Measurements from ENCODE around the gene RFC2.

Gene RFC2

DNA sequence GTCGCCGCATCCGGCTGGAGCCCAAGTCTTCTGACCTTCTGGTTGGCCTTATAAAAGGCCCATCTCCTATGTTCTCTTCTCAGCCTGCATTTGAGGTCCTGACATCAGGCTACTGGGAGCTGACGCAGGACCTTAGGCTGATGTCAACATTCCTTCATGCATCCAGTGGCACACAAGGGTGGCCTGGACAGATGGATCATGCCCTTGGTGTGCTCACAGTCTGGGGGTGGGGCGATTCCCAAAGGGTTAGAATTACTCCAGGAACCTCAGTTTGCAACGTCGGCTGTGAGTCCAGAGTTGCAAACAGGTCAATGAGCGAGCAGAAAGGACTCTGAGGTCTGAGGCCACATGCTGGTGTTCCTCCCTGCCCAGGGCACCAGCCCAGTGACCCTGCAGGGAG is 26.8 kb upstream of the RFC2 start:
- H3K4me3 ChIP-seq (ENCODE audit: extremely low read depth, insufficient read depth, low read length, poor library complexity, severe bottlenecking) = no peak overlapping the region
- H3K4me1 ChIP-seq (ENCODE audit: control insufficient read depth, insufficient read depth, low read length, poor library complexity, severe bottlenecking) = peaks cover 30% of the 10 kb centered on the region
- H3K27ac ChIP-seq (ENCODE audit: low read depth, low read length, severe bottlenecking) = peak overlapping the region; percentile 98
- no peaks in the 10 kb centered on the region for H3K9me3 ChIP-seq (ENCODE audit: control insufficient read depth, low read length)
- 93 to 96% methylated on average over 8 of the region's 8 CpGs for WGBS, 2 experiments (ENCODE audit: insufficient coverage in 2 of 2)
- no peaks in the 10 kb centered on the region for H3K36me3 ChIP-seq (ENCODE audit: control insufficient read depth, insufficient read depth, low read length)

DNA sequence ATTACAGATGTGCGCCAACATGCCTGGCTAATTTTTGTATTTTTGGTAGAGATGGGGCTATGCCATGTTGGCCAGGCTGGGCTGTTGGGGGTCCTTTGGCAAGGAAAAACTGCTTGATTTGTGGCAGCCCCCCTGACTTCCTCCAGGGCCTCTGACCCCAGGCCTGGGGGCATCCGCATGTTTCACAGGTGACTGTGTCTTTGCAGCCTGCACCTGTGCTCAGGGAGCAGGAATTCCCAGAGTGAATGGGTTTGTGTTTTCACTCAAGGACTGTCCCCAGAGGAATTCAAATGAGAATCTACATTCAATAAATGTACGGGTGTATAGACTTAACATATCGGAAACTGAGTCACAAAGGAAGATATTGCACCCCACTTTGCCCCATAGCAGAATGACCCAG is 23.4 kb upstream of the RFC2 start:
- H3K36me3 ChIP-seq (ENCODE audit: control insufficient read depth, insufficient read depth, low read length) = no peaks in the 10 kb centered on the region
- peaks cover 35% of the 10 kb centered on the region for H3K4me1 ChIP-seq (ENCODE audit: control insufficient read depth, insufficient read depth, low read length, poor library complexity, severe bottlenecking)
- no peak overlapping the region for H3K27ac ChIP-seq (ENCODE audit: low read depth, low read length, severe bottlenecking)
- H3K9me3 ChIP-seq (ENCODE audit: control insufficient read depth, low read length) = no peaks in the 10 kb centered on the region
- WGBS, 2 experiments (ENCODE audit: insufficient coverage in 2 of 2) = 100% methylated on average over 3 to 4 of the region's 4 CpGs
- no peak overlapping the region for H3K4me3 ChIP-seq (ENCODE audit: extremely low read depth, insufficient read depth, low read length, poor library complexity, severe bottlenecking)

DNA sequence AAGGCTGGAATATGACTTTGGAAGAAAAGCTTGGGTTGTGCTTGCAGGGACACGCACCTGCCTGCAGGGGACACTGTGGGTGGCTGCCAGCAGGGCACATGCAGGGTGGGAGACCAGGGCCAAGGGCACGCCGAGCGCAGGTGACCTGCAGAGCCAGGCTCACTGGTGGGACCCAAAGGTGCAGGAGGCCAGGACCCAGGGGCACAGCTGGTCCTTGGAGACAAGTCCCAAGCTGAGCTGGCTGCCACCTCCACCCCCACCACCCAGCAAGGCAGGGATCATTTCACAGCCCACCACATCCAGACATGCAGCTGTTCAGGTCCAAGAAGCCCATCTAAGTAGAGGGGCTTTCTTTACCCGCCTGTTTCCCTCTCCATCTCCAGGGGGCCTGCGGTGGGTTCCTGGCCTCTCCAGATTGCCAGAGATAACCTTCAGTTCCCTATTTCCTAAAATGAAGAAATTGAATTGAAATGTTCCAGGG is 21.2 kb upstream of the RFC2 start:
- Histone ChIP-seq H3K27ac (ENCODE audit: low read depth, low read length, severe bottlenecking) (no peak overlapping the region), H3K4me3 (ENCODE audit: extremely low read depth, insufficient read depth, low read length, poor library complexity, severe bottlenecking) (no peak overlapping the region), H3K9me3 (ENCODE audit: control insufficient read depth, low read length) (no peaks in the 10 kb centered on the region), H3K4me1 (ENCODE audit: control insufficient read depth, insufficient read depth, low read length, poor library complexity, severe bottlenecking) (peaks cover 40% of the 10 kb centered on the region), H3K36me3 (ENCODE audit: control insufficient read depth, insufficient read depth, low read length) (no peaks in the 10 kb centered on the region)
- WGBS, 2 experiments (ENCODE audit: insufficient coverage in 2 of 2) = 46 to 59% methylated on average over 4 of the region's 6 CpGs

DNA sequence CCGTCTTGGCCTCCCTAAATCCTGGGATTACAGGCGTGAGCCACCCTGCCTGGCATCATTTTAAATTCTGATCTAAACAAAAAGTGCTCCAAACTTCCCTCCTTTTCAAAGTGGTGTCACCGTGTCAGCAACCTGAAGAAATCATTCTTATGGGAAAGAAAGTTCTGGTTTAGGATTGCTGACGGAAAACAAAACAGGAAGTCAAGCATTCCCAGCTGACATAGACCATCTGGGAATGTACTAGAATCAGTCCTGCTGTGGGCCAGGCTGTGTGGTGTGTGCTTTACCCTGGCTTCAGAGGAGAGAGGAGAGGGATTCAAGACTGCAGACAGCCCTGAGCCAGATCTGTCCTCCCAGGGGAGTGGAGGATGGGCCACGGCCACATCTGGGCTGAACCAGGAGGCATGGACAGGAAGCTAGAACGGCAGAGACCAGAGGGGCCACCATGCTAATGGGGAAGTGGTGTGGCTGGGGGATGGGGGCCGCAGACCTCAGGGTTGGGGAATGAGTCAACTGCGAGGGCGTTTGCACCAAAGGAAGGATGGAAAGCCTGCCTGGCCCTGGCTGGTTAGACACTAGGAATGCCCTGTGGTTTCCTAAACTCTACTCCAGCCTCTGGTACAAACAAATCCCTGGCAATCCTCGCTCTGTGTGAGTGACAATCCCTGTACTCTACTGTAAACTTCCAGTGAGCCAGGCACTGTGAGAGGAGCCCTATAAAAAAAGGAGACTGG is 18.3 kb upstream of the RFC2 start:
- no peaks in the 10 kb centered on the region for H3K9me3 ChIP-seq (ENCODE audit: control insufficient read depth, low read length)
- H3K27ac ChIP-seq (ENCODE audit: low read depth, low read length, severe bottlenecking) = peak overlapping the region; percentile 98
- H3K4me1 ChIP-seq (ENCODE audit: control insufficient read depth, insufficient read depth, low read length, poor library complexity, severe bottlenecking) = peaks cover 39% of the 10 kb centered on the region
- H3K36me3 ChIP-seq (ENCODE audit: control insufficient read depth, insufficient read depth, low read length) = no peaks in the 10 kb centered on the region
- 27 to 32% methylated on average over 8 of the region's 10 CpGs for WGBS, 2 experiments (ENCODE audit: insufficient coverage in 2 of 2)
- no peak overlapping the region for H3K4me3 ChIP-seq (ENCODE audit: extremely low read depth, insufficient read depth, low read length, poor library complexity, severe bottlenecking)

DNA sequence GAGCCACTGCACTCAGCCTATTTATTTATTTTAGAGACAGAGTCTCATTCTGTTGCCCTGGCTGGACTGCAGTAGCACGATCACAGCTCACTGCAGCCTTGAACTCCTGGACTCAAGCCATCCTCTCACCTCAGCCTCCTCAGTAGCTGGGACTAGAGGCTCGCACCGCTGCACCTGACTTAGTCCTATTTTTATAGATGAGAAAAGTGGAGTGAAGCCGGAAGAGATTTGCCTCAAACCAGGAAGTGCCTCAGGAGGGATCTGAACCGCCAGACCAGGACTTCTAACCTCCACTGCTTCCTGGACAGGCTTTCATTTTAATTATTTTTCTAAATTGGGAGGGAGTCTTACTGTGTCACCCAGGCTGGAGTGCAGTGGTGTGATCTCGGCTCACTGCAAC is 17.5 kb upstream of the RFC2 start:
- Histone ChIP-seq H3K4me1 (ENCODE audit: control insufficient read depth, insufficient read depth, low read length, poor library complexity, severe bottlenecking) (peaks cover 39% of the 10 kb centered on the region), H3K4me3 (ENCODE audit: extremely low read depth, insufficient read depth, low read length, poor library complexity, severe bottlenecking) (no peak overlapping the region), H3K9me3 (ENCODE audit: control insufficient read depth, low read length) (no peaks in the 10 kb centered on the region), H3K27ac (ENCODE audit: low read depth, low read length, severe bottlenecking) (peak overlapping the region; percentile 98), H3K36me3 (ENCODE audit: control insufficient read depth, insufficient read depth, low read length) (no peaks in the 10 kb centered on the region)
- WGBS, 2 experiments (ENCODE audit: insufficient coverage in 2 of 2) = 93 to 100% methylated on average over 2 to 5 of the region's 6 CpGs

DNA sequence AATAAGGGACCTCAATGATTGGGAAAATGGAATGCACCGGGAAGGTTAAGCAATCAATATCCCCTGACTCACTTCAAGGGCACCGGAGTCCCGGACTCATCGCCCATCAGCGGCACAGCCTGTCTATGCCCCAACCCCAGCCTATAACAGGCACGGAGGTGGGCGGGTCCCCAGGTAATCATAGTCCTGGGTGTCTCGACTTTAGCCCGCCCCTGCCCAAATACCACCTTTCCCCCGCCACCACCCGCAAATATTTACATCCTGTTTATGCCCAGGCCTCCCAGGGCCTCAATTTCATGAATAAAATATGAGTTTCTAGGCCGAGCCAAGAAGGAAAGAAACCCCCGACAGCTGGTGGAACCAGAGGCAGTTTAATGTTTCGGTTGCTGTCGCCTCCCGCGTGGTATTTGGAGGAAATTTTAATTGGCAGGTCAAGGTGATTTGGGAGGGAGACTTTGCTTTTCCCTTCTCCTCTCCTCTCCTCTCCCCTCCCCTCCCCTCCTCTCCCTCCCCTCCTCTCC is 15.6 kb upstream of the RFC2 start:
- WGBS, 2 experiments (ENCODE audit: insufficient coverage in 2 of 2) = 8 to 13% methylated on average over 7 to 11 of the region's 17 CpGs
- peak overlapping the region; percentile 31 for H3K4me3 ChIP-seq (ENCODE audit: extremely low read depth, insufficient read depth, low read length, poor library complexity, severe bottlenecking)
- no peak overlapping the region for H3K27ac ChIP-seq (ENCODE audit: low read depth, low read length, severe bottlenecking)
- H3K4me1 ChIP-seq (ENCODE audit: control insufficient read depth, insufficient read depth, low read length, poor library complexity, severe bottlenecking) = peaks cover 36% of the 10 kb centered on the region
- no peaks in the 10 kb centered on the region for H3K9me3 ChIP-seq (ENCODE audit: control insufficient read depth, low read length)
- H3K36me3 ChIP-seq (ENCODE audit: control insufficient read depth, insufficient read depth, low read length) = no peaks in the 10 kb centered on the region

DNA sequence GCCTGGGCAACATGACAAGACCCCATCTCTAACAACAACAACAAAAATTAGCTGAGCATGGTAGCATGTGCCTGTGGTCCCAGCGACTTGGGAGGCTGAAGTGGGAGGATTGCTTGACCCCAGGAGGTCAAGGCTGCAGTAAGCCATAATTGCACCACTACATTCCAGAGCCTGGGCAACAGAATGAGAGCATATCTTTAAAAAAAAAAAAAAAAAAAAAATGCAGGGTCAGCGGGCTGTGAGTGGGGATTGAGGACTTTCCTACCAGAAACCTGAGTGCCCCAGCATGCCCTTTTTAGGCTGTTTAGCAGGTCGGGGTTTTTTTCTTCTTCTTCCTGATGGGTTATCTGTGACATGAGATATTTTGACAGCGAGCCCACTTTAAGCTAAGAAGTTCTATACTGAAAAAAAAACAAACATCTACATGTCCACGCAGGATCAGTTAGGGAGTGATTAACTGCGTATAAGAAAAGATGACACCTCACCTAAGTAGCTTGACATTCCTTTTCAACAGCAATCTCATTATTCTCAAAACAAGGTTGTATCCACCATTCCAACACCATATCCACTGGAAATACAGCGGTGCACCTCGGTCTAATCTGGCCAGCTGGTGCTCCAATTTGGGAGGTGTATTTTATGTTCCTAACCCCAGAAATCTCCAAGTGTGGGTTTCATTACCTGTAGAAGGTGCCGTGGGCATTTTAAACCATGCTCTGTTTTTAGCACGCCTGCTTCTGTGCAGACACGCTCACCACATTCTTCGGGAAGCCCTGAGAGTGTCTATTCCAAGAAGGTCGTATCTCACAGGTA is 13.8 kb upstream of the RFC2 start:
- Histone ChIP-seq H3K27ac (ENCODE audit: low read depth, low read length, severe bottlenecking) (peak overlapping the region; percentile 10), H3K4me1 (ENCODE audit: control insufficient read depth, insufficient read depth, low read length, poor library complexity, severe bottlenecking) (peaks cover 43% of the 10 kb centered on the region), H3K4me3 (ENCODE audit: extremely low read depth, insufficient read depth, low read length, poor library complexity, severe bottlenecking) (no peak overlapping the region), H3K36me3 (ENCODE audit: control insufficient read depth, insufficient read depth, low read length) (no peaks in the 10 kb centered on the region), H3K9me3 (ENCODE audit: control insufficient read depth, low read length) (no peaks in the 10 kb centered on the region)
- 87 to 92% methylated on average over 7 to 10 of the region's 13 CpGs for WGBS, 2 experiments (ENCODE audit: insufficient coverage in 2 of 2)

DNA sequence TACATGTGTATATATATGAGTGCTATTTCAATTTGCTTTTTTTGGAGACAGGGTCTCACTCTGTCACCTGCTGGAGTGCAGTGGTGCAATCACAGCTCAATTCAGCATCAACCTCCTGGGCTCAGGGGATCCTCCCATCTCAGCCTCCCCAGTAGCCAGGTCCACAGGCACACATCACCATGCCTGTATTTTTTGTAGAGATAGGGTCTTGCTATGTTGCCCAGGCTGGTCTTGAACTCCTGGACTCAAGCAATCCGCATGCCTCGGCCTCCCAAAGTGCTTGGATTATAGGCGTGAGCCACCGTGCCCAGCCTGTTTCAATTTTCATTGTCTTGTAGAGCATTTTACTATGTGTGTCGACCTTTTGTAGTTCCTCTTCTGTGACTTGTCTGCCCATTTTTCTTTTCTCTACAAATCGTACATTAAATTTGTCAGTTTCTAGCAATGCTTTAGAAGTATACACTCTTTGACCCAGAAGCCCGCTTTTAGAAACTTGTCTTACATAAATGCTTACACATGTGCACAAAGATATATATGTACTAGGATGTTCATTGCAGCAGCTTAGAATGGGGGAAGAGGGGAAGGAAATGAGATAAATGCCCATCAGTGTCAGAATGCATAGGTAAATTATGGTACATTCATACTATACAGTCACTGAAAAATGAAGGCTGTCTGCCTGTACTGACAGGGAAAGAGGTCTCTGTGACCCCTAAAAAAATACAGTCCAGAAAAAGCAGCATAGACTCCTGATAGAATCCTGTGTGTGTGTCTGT is 12.2 kb upstream of the RFC2 start:
- Histone ChIP-seq H3K9me3 (ENCODE audit: control insufficient read depth, low read length) (no peaks in the 10 kb centered on the region), H3K27ac (ENCODE audit: low read depth, low read length, severe bottlenecking) (no peak overlapping the region), H3K4me1 (ENCODE audit: control insufficient read depth, insufficient read depth, low read length, poor library complexity, severe bottlenecking) (peaks cover 37% of the 10 kb centered on the region), H3K36me3 (ENCODE audit: control insufficient read depth, insufficient read depth, low read length) (no peaks in the 10 kb centered on the region), H3K4me3 (ENCODE audit: extremely low read depth, insufficient read depth, low read length, poor library complexity, severe bottlenecking) (no peak overlapping the region)
- WGBS, 2 experiments (ENCODE audit: insufficient coverage in 2 of 2) = 90 to 93% methylated on average over 5 to 6 of the region's 7 CpGs

DNA sequence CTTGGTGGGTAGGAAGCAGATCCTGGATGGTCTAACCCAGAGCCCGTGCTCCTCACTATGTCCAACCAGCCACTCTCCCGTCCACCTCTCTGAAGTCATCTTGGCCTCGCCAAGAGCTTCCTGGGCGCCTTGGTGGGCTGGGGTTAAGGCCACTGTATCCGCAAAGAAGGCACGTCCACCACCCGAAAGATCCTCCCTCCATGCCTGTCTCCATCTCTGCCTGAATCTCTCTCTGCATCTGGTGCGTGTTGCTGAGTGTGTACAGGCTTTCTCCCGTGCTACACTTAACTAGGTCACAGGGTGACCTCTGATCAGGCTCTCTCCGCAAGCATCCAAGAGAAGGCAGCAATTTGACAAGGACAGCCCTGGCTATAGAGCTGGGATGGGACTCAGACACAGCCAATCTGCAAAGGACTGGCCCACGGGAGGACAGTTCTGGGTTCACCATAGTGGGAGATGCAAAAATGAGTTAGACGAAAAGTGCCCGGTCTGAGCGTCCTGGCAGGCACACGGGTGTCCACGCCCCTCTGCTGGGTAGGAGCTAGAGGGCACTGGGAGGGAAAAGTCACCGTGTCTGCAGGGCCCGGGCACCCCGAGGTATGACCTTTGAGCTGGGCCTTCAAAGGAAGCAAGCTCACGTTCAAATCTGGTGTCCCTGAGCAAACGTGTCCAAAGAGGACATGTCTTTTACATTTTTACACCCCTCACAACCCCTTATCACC is 9.4 kb upstream of the RFC2 start:
- peaks cover 29% of the 10 kb centered on the region for H3K4me1 ChIP-seq (ENCODE audit: control insufficient read depth, insufficient read depth, low read length, poor library complexity, severe bottlenecking)
- 91 to 94% methylated on average over 15 to 21 of the region's 21 CpGs for WGBS, 2 experiments (ENCODE audit: insufficient coverage in 2 of 2)
- H3K27ac ChIP-seq (ENCODE audit: low read depth, low read length, severe bottlenecking) = no peak overlapping the region
- H3K9me3 ChIP-seq (ENCODE audit: control insufficient read depth, low read length) = no peaks in the 10 kb centered on the region
- no peak overlapping the region for H3K4me3 ChIP-seq (ENCODE audit: extremely low read depth, insufficient read depth, low read length, poor library complexity, severe bottlenecking)
- no peaks in the 10 kb centered on the region for H3K36me3 ChIP-seq (ENCODE audit: control insufficient read depth, insufficient read depth, low read length)

All from mesodermal cell (in vitro differentiated cells).